ENCODE data around the gene NEK4.

The NEK4 gene

DNA sequence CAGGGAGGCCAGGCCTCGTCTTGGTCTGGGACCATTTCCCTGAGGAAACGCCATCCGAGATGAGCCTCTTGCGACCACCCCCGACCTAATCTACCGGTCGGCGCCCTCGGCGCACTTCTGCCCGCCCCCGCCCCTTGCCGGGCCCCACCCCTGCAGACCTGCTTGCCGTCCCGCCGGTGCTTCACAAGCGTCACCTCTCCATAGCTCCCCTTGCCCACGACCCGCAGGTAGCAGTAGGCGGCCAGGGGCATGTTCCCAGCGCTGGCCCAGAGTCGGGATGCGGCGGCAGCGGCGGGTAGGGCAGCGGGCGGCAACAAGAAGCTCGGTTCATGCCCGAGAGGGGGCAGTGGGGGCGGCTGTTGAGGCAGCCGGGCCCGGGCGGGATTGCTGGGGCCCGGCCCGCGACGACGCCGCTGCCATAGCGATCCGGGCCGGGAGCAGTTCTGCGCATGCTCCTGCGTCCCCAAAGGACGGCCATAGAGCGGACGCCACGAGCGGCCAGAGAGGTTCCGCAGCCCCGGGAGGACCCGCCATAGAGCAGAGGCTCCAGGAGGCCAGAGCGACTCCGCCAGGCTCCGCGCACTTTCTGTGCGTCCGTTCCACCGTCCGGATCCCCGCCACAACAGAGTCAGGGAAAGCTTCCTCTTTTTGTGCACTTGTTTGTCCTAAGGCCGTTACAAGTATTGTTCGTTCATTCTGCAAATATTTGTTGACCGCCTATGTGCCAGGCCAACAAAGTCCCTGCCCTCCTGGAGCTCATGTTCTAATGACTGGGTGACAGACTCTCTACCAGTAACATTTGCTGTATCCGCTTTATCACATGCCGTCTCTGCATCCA, at the start of gene NEK4:
TSS of gene NEK4 (minus strand) at position 445 of the 838 bp plus-strand sequence. CDS start at position 251, 194 bp downstream.
- DNase-seq = peak; percentile 97

- DNase-seq = no peak
Observed at GRCh38 chr3:52819936-52820335, 49.2 kb upstream of the NEK4 start.

- no peak for DNase-seq
Observed at GRCh38 chr3:52817860-52818259, 47.1 kb upstream of the NEK4 start.

DNA sequence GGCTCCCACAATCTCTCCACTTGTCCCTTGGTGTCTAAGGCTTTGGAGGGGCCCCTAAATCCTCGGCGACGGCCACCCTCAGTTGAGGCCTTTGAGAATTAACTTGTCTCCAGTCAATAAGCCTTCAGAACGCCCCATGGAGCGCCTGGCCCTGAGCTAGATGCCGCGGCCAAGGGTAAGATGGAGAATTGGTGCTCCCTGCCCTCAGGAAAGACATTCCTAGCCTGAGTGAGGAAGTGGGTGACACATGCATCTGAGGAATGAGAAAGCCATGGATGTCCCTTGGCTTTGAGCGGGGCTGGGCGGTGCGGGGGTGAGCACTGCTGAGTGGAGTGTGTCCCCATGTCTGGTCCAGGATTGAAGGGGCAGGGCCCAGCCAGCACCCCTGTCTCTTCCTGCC, 46.5 kb upstream of the NEK4 start:
- DNase-seq = no peak

DNA sequence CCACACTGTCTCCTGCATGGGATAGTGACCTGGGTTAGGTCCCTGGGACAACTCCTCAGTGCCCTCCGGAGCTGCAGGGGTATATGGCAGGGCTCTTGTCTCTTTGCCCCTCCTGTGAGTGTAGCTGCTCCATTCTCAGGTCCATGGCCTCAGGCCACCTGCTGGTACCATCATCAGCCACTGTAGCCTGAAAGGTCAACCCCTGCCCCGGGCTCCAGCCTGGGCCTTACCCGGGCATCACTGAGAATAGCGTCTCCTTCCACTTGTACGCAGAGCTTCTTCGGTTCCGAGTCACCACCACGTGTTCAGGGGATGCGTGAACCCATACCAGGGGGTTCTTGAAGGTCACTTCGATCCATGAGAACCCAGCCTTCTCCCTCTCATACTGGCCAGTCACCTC, 45.9 kb upstream of the NEK4 start:
- DNase-seq = no peak

DNA sequence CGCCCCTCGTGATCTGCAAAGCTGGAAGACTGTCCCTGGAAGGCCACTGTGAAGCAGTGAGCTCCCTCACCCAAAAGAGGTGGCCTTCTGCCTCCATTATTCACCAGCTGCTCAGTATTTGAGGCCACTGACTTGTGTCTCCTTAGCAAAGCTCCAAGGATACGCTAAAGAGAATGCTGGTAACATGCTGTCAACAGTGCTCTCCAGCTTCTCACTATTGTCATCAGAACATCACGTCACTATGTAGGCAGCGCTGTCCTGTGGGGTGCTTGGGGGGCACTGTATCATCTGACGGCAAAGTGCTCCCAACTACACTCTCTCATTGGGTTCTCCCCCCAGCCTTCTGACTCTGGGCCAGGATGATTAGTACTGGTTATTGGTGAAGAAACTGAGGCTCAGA, 45.5 kb upstream of the NEK4 start:
- no peak for DNase-seq

DNA sequence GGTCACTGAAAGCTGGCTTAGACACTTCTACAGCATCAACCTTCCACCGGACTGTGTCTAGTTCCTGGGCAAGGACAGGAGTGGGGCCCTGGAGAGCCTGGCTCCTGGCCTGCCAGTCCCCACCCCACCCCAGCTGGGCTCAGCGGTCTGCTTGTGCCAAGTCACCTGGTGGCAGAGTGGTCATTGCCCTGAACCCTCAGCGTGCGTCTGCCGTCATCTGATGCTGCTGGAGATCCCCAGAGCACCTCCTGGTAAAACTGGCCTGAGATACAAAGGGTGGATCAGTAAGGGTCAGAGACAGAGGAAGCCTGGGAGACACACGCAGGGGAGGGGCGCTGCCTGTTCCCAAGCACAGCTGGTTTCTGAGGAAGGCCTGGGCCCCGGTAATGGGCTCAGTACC, 43.1 kb upstream of the NEK4 start:
- DNase-seq = no peak

GRCh38 chr3:52811452-52812011, 40.8 kb upstream of the NEK4 start:
- no peak for DNase-seq

DNA sequence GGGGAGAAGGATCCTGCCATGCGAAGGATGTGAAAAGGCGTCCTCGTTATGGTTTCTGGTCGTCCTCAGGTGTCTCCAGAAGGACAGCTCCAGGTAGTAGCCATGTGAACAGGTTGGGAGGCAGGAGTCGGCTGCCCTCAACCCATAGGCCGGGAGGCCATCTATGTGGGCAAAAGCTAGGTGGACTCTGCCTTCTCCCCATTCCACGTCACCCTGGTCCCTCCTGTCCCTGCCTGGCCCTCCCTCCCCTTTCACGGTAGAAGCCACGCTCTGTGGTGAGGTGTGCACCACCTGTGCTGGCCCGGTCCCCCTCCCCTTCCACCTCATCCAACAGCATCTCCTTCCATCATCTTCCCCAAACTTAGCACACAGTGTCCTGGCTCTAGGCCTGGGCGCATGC, 40.2 kb upstream of the NEK4 start:
- DNase-seq = no peak

GRCh38 chr3:52809662-52810377, 39.1 kb upstream of the NEK4 start:
- no peak for DNase-seq

DNA sequence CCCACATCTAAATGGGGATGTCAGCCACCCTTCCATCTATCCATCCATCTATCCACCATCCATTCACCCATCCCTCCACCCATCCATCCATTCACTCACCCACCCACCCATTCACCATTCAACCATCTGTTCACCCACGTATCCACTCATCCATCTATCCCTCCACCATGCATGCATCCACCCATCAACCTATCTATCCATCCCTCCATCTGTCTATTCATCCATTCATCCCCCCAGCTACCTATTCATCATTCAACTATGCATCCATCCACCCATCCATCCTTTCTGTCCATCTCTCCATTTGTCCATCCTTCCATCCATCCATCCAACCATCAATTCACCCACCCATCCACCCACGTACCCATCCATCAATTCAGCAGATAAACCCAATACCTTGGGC, 38.4 kb upstream of the NEK4 start:
- no peak for DNase-seq

DNA sequence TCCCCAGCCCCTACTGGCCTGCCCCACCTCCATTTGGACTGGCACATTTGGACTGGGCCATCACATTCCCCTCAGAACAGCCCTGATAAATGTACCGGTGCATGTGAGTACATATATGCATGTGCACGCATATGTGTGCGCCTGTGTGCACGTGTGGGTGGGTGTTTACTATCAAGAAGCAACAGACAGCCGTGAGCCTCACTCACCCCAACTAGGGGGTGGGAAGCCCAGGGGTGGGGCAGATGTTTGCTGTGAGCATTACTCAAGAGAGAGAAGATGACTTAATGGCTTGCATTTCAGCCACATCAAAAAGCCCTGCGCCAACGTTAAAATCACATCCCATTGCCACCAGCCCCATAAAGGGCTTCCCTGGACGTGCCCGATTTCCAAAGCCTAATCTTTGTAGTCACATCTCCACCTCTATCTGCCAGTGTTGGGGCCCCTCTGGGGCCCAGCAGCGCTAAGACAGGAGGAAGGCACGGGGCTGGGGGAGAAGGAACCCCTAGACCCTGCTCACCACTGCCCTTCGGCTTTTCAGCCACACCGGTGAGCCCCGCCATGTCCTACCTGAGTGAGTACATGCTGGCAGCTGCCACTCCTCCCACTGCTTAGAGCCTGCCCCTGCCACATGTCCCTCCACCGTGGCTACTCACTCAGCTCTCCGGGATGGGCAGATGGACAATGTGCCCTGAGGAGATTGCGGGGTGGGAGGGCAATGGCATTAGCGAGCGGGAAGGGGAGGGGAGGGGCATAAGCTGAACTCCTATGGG, 34.7 kb upstream of the NEK4 start:
- DNase-seq = peak; percentile 36

DNA sequence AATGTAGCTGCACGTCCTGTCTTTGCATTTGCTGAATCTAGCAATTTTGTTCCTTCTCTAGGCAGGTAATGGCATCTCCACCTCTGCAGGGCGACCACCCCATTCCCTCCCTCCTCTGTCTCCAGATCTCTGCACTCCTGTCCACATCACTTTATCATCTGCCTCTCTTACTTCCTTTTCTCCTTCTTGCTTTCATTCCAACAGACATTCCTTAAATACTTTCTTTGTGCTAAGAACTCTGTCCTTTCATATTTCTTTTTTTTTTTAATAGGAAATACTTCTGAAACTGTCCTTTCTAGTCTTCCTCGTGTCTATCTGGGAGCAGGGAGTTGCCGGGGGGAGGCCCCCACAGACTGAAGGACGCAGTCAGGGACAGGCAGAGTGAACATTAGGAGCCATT, 31.1 kb upstream of the NEK4 start:
- no peak for DNase-seq

DNA sequence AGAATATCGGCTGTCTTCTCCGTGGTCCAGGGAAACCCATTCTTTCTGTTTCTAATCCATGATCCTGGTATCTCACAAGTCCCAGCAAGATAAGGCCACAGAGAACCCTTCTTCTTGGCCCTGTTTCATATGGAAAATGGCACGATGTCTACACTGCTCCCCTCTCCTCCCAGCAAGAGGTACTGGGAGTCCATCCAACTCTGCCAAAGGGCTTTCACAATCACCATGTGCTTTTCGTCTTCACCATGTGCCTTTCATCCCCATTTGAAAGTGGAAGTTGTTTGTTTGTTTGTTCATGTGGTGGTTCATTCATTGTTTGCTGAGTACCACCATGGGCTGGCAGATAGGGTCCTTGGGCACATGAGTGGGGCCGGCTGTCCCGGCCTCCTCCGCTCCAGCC, 29.3 kb upstream of the NEK4 start:
- DNase-seq = no peak

GRCh38 chr3:52798978-52799476, 28.3 kb upstream of the NEK4 start:
- no peak for DNase-seq

- no peak for DNase-seq
Observed at GRCh38 chr3:52798376-52798977, 27.7 kb upstream of the NEK4 start.

- DNase-seq = no peak
Observed at GRCh38 chr3:52796411-52796810, 25.7 kb upstream of the NEK4 start.

DNA sequence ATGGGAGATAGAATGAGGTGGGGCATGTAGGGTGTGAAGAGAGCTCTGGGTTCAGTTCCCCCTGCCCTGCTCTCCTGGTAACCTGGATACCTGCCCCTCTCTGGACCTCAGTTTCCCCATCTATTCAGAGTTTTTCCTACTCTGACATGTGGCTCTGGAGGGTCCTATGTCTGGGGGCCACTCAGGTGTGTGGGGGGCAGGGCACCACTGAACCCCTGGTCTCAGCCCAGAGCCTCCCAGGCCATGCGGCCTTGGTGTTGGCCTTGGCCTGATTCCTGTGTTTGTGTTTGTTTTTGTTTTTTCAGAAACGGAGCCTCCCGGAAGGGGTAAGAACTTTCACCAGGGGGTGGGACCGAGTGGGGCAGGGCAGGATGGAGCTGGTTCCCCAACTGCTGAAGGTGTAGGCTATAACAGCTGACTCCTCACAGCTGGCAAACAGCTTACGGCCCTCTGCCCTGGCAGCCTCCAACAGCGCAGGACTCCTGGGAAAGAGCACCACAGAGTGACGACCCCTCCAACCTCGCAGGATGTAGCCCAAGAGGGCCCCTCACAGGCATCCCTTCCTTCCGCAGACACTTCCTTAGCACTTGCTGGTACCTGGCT, 24.7 kb upstream of the NEK4 start:
- DNase-seq = no peak

DNA sequence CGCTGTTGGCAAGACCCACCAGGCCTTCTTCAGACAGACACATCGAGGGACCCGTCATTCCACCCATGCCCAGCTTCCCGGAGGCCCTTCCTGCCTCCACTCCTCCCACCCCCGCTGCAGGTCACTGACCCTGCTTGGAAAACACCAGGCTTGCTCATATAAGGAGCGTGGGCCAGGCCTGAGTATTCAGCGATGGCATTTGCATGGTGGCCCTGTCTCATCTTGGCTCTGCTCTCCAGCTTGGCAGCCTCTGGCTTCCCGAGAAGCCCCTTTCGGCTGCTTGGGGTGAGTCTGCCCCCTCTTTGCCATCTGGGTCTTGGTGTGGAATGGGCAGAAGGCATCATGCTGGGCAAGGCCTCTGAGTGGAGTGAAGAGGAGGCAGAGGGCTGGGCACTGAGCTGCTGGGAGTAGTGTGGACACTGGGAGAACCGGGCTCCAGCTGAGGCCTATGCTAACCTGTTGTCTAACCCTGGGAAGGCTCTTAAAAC, 23.9 kb upstream of the NEK4 start, which contains the start of gene ITIH3:
TSS of gene ITIH3 (plus strand) at position 185 of the 488 bp plus-strand sequence. CDS start at position 193, 8 bp downstream.
- no peak for DNase-seq

GRCh38 chr3:52793702-52794611, 23.2 kb upstream of the NEK4 start:
- DNase-seq = peak; percentile 62
